Brain microvascular endothelial cell (primary cell): ENCODE results near the gene ARRB1.

ENCODE experiments used
- DNase-seq: peaks from one replicate; pipeline ENCODE4 v3.0.0-alpha.2; 2020
- H3K27ac ChIP-seq: fragments of 250-450 bp; sonication (Bioruptor Pico); 2 replicates; pipeline ENCODE4 v1.5.1; 2020; ENCODE audit warnings: mild to moderate bottlenecking, moderate library complexity
- H3K27me3 ChIP-seq: fragments of 250-450 bp; sonication (Bioruptor Pico); replicated peaks from 2 replicates; pipeline ENCODE4 v1.5.1; 2020; ENCODE audit warnings: mild to moderate bottlenecking
- H3K36me3 ChIP-seq: fragments of 250-450 bp; sonication (Bioruptor Pico); replicated peaks from 2 replicates; pipeline ENCODE4 v1.5.1; 2020; ENCODE audit warnings: mild to moderate bottlenecking
- H3K4me3 ChIP-seq: 2 replicates; pipeline ENCODE4 v1.5.1; 2011; ENCODE audit warnings: low read depth, mild to moderate bottlenecking, control low read depth, low read length, moderate library complexity
- CTCF ChIP-seq: IDR thresholded peaks from 2 replicates; pipeline ENCODE4 v1.5.1; 2011; ENCODE audit warnings: low read depth, mild to moderate bottlenecking, moderate library complexity, low read length, control low read depth, inconsistent platforms; ENCODE audit errors: missing control alignments
- in situ Hi-C: cut with HindIII; loops from 2 replicates; pipeline ENCODE4 v1.10.0; 2017; ENCODE audit warnings: low sequenced_read_pairs, low pct_ligation_motif_present

ARRB1 gene

GRCh38 chr11:75298976-75299260 is 52.5 kb downstream of the ARRB1 start:
- H3K27me3 ChIP-seq, result no peaks in the 10 kb centered on the region
- no peak for DNase-seq
- H3K36me3 ChIP-seq, result no peaks in the 10 kb centered on the region
- TF ChIP-seq CTCF, result no peak
- H3K27ac ChIP-seq, result no peak overlapping the region
- in situ Hi-C loops, result no loop called here
- H3K4me3 ChIP-seq, result no peak overlapping the region

DNA sequence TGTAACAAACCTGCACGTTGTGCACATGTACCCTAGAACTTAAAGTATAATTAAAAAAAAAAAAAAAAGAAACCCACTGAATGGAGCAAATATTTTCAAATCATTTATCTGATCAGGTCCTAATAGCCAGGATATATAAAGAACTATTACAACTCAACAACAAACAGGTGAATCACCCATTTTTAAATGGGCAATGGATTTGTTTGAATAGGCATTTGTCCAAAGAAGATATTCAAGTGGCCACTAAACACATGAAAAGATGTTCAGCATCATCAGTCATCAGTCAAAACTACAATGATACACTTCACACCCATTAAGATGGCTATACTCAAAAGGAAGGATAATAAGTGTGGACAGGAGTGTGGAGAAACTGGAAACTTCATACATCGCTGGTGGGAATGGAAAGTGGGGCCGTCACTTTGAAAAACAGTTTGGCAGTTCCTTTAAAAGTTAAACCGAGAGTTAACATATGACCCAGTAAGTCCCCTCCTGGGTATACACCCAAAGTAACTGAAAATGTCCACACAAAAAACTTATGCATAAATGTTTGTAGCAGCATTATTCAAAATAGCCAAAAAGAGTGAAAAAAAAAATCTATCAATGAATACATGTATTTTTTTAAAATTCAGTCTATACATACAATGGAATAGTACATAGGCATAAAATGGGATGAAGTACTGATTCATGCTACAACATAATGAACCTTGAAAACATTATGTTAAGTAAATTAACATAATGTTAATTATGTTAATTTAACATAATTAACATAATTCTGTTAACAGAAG is 53.1 kb downstream of the ARRB1 start:
- no peak overlapping the region for H3K4me3 ChIP-seq
- no peak for DNase-seq
- in situ Hi-C loops, result no loop called here
- H3K36me3 ChIP-seq, result no peaks in the 10 kb centered on the region
- no peak overlapping the region for H3K27ac ChIP-seq
- H3K27me3 ChIP-seq, result no peaks in the 10 kb centered on the region
- no peak for TF ChIP-seq CTCF

DNA sequence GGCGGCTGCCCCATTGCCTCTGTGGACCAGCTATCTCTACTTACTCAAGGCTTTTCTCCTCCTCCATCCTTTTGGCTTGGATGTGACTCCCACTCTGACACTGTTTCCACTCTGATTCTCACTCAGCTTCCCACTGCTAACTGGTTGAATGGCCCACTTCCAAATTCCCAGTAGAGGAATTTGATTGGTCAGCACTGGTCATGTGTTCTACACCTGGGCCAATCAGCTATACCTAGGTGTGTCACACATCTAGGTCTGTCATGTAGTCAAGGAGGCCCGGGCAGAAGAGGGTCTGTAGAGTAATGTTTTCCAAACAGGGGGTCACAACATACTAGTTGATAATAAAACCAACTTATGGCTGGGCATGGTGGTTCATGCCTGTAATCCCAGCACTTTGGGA is 57.6 kb downstream of the ARRB1 start:
- Histone ChIP-seq H3K36me3 (no peaks in the 10 kb centered on the region), H3K27me3 (no peaks in the 10 kb centered on the region), H3K4me3 (no peak overlapping the region), H3K27ac (no peak overlapping the region)
- no peak for TF ChIP-seq CTCF
- no peak for DNase-seq
- in situ Hi-C loops, result no loop called here

GRCh38 chr11:75292943-75293342 is 58.5 kb downstream of the ARRB1 start:
- no peak for TF ChIP-seq CTCF
- Histone ChIP-seq H3K4me3 (no peak overlapping the region), H3K36me3 (no peaks in the 10 kb centered on the region), H3K27me3 (no peaks in the 10 kb centered on the region), H3K27ac (no peak overlapping the region)
- DNase-seq, result no peak
- in situ Hi-C loops, result no loop called here

DNA sequence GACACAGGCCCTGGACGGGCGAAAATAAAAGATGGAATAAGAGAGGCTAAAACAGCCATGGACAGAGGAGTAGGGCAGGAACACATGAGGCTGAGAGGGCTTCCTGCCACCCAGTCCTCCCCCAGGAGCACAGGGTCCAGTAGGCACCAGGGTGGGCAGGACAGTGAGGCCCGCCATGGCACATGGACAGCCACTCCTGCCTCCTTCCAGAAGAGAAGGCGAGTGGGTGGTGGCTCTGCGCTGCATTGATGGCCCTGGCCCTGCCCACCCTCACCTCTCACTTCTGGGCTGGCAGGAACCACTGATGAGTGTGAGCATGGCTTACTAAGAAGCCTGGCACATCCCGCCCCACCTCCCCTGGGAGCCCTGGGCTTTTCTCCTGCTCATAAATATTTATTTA is 59.7 kb downstream of the ARRB1 start:
- in situ Hi-C loops, result no loop called here
- no peaks in the 10 kb centered on the region for H3K36me3 ChIP-seq
- no peak for DNase-seq
- no peak overlapping the region for H3K27ac ChIP-seq
- H3K27me3 ChIP-seq, result no peaks in the 10 kb centered on the region
- H3K4me3 ChIP-seq, result no peak overlapping the region
- TF ChIP-seq CTCF, result no peak

- DNase-seq, result no peak
- TF ChIP-seq CTCF, result no peak
- Histone ChIP-seq H3K27ac (no peak overlapping the region), H3K4me3 (no peak overlapping the region), H3K36me3 (no peaks in the 10 kb centered on the region), H3K27me3 (no peaks in the 10 kb centered on the region)
- in situ Hi-C loops, result no loop called here
Observed at GRCh38 chr11:75289919-75290318, 61.5 kb downstream of the ARRB1 start.
